ENCODE data around the gene AP1B1. TPM values are rescaled to one million over a fixed set of nuclear protein-coding genes. Genes with fewer than 3 reads are reported as not detected.
"Not testable (repeated sequence)": the region's sequence is repeated elsewhere in the genome, so short reads cannot be mapped to it uniquely, and the experiment has no call there.

The AP1B1 gene
- total RNA-seq, 1 experiment from 2014 or later: 68.1 TPM

DNA sequence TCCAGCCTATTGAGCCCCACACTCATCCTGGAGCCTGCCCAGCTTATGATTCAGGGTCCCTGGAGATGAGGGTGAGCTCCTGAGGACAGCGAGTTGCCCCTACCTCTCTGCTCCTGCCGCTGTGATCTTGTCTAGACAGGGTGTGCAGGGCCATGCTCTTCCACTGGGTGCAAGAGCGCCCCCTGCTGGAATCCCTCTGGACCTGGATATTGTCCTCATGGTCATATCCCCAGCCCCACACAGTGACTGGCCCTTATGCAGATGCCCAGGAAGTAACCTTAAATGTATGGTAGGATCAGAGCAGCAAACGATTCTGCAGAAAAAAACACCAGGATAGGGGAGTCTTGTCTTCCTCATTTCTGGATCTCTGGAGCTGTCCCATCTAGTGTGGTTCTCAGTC lies 24.4 kb upstream of the AP1B1 start:
- H3K36me3 ChIP-seq (ENCODE audit: insufficient read depth, low read length, poor library complexity, severe bottlenecking); H3K9me3 ChIP-seq (ENCODE audit: low read depth, low read length, poor library complexity, severe bottlenecking); H3K4me3 ChIP-seq (ENCODE audit: low read depth, low read length, poor library complexity, severe bottlenecking); BruUV-seq (replicated peaks); H3K4me1 ChIP-seq (ENCODE audit: insufficient read depth, low read length, poor library complexity, severe bottlenecking); H3K27ac ChIP-seq (ENCODE audit: low read depth, low read length, poor library complexity, severe bottlenecking); intact Hi-C loops (cut with micrococcal nuclease; ENCODE audit: unreplicated experiment); POLR2A ChIA-PET (ENCODE audit: low non-redundant PET); CTCF ChIA-PET; H3K27me3 ChIP-seq (replicated peaks; ENCODE audit: insufficient read depth, low read depth, low read length, poor library complexity): not testable (repeated sequence)
- TF ChIP-seq, protein P1, sequence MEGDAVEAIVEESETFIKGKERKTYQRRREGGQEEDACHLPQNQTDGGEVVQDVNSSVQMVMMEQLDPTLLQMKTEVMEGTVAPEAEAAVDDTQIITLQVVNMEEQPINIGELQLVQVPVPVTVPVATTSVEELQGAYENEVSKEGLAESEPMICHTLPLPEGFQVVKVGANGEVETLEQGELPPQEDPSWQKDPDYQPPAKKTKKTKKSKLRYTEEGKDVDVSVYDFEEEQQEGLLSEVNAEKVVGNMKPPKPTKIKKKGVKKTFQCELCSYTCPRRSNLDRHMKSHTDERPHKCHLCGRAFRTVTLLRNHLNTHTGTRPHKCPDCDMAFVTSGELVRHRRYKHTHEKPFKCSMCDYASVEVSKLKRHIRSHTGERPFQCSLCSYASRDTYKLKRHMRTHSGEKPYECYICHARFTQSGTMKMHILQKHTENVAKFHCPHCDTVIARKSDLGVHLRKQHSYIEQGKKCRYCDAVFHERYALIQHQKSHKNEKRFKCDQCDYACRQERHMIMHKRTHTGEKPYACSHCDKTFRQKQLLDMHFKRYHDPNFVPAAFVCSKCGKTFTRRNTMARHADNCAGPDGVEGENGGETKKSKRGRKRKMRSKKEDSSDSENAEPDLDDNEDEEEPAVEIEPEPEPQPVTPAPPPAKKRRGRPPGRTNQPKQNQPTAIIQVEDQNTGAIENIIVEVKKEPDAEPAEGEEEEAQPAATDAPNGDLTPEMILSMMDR (conservative IDR thresholded peaks at IDR 0.05; ENCODE audit: low read depth, low read length): peak; percentile 56
- DNase-seq (ENCODE audit: low spot score): peak; percentile 19

DNA sequence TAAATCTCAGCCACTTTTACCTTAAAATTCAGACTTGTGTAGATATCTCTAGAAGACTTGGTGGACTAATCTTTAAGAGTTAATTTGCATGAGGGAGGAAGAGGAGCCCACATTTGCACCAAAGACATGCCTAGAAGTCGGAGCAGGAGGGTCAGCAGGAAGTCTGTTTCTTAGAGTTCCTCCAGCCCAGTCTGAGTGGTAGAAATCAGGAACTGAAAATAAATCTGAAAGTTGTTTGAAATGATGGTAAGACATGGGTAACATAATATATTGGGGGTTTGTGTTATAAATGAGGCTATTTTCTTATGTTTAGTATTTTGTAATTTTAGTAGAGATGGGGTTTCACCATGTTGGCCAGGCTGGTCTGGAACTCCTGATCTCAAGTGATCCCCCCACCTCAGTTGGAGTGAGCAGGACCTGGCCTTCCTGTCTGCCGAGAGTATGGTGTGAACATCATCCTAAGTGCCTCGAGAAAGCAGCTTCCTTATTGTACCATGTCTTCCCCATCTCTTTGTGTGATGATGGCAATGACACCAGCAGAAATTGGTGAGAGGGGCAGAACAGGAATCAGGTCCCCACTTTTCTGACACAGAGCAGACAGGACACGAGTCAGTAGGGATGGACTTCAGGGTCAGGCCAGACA lies 23.3 kb upstream of the AP1B1 start:
- intact Hi-C loops (cut with micrococcal nuclease; ENCODE audit: unreplicated experiment); DNase-seq (ENCODE audit: low spot score); H3K4me1 ChIP-seq (ENCODE audit: insufficient read depth, low read length, poor library complexity, severe bottlenecking); H3K4me3 ChIP-seq (ENCODE audit: low read depth, low read length, poor library complexity, severe bottlenecking); POLR2A ChIA-PET (ENCODE audit: low non-redundant PET); H3K9me3 ChIP-seq (ENCODE audit: low read depth, low read length, poor library complexity, severe bottlenecking); H3K27ac ChIP-seq (ENCODE audit: low read depth, low read length, poor library complexity, severe bottlenecking); CTCF ChIA-PET; H3K27me3 ChIP-seq (replicated peaks; ENCODE audit: insufficient read depth, low read depth, low read length, poor library complexity); H3K36me3 ChIP-seq (ENCODE audit: insufficient read depth, low read length, poor library complexity, severe bottlenecking); BruUV-seq (replicated peaks): not testable (repeated sequence)

DNA sequence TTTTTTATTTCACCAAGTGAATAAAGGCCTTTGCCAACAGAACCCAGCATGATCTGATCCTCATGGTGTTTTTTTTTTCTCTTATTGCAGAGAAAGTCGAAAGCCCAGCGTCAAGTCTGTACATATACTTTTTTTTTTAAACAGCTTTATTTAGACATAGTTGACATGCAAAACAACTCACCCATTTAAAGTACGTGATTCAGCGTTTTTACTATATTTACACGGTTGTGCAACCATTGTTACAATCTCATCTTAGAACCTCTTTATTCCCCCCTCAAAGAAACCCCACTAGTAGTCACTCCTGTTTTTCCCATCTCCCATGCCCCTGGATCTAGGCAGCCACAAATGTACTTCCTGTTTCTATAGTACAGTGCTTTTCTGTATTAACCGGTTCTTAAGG lies 20.6 kb upstream of the AP1B1 start:
- intact Hi-C loops (cut with micrococcal nuclease; ENCODE audit: unreplicated experiment): no loop called here
- no peaks in the 10 kb centered on the region for H3K36me3 ChIP-seq (ENCODE audit: insufficient read depth, low read length, poor library complexity, severe bottlenecking)
- H3K9me3 ChIP-seq (ENCODE audit: low read depth, low read length, poor library complexity, severe bottlenecking): no peaks in the 10 kb centered on the region
- no TSS peak for BruUV-seq (replicated peaks)
- no peak overlapping the region for H3K4me3 ChIP-seq (ENCODE audit: low read depth, low read length, poor library complexity, severe bottlenecking)
- no peak overlapping the region for H3K27ac ChIP-seq (ENCODE audit: low read depth, low read length, poor library complexity, severe bottlenecking)
- TF ChIP-seq, protein P1 (conservative IDR thresholded peaks at IDR 0.05; ENCODE audit: low read depth, low read length): no peak
- no peak for TF ChIP-seq EZH2 (IDR thresholded peaks at IDR 0.05; ENCODE audit: borderline replicate concordance, low read depth, low read length, poor library complexity, severe bottlenecking)
- H3K27me3 ChIP-seq (replicated peaks; ENCODE audit: insufficient read depth, low read depth, low read length, poor library complexity): no peaks in the 10 kb centered on the region
- POLR2A ChIA-PET (ENCODE audit: low non-redundant PET): no interaction called here
- no peaks in the 10 kb centered on the region for H3K4me1 ChIP-seq (ENCODE audit: insufficient read depth, low read length, poor library complexity, severe bottlenecking)
- no peak for DNase-seq (ENCODE audit: low spot score)
- CTCF ChIA-PET: no interaction called here

DNA sequence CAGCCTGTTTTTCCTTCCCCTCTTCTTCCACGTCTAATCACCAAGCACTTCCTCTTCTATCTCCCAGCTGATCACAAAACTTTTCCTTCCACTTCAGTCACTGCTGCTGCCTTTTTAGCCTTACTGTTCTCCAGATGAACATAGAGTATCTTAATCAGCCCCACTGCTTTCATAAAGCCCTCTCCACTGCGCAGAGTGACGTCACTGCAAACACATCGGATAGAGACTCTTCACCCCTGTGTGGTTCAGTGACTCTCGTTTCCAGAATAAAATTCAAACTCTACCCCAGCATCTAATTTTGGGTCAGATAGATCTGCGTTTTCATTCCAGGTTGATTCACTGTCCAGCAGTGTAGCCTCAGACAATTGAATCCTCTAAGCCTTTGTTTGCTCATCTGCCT lies 13.2 kb upstream of the AP1B1 start:
- DNase-seq (ENCODE audit: low spot score); CTCF ChIA-PET; BruUV-seq (replicated peaks); H3K27ac ChIP-seq (ENCODE audit: low read depth, low read length, poor library complexity, severe bottlenecking); H3K36me3 ChIP-seq (ENCODE audit: insufficient read depth, low read length, poor library complexity, severe bottlenecking); H3K4me3 ChIP-seq (ENCODE audit: low read depth, low read length, poor library complexity, severe bottlenecking); H3K4me1 ChIP-seq (ENCODE audit: insufficient read depth, low read length, poor library complexity, severe bottlenecking); POLR2A ChIA-PET (ENCODE audit: low non-redundant PET); H3K27me3 ChIP-seq (replicated peaks; ENCODE audit: insufficient read depth, low read depth, low read length, poor library complexity); H3K9me3 ChIP-seq (ENCODE audit: low read depth, low read length, poor library complexity, severe bottlenecking); intact Hi-C loops (cut with micrococcal nuclease; ENCODE audit: unreplicated experiment): not testable (repeated sequence)
